SK-N-SH (cell line): ENCODE measurements around the gene SCUBE3. TPM values are rescaled to one million over a fixed set of nuclear protein-coding genes. Genes with fewer than 3 reads are reported as not detected.

Source experiments
- CTCF ChIA-PET: fragments of 300-600, 350-600 bp; formaldehyde crosslinking; extraction: SDS; loops from one replicate; lab custom pipeline; 2021; lab: Yijun Ruan, JAX
- POLR2A ChIA-PET: fragments of 350-600 bp; sonication (Branson Sonifier 250); formaldehyde crosslinking; extraction: SDS; loops from one replicate; lab custom pipeline; 2020; ENCODE audit warnings: antibody characterized with exemption, inconsistent platforms; lab: Yijun Ruan, JAX
- DNase-seq: peaks from one replicate; pipeline ENCODE4 v3.0.0; 2012
- H2AFZ ChIP-seq: fragments of 200-600 bp; sonication (generic); 2 replicates; pipeline ENCODE4 v1.8.1; 2016; ENCODE audit warnings: antibody characterized with exemption, mild to moderate bottlenecking, low read depth
- H3F3A ChIP-seq: fragments of 200-600 bp; sonication (generic); replicated peaks from 2 replicates; pipeline ENCODE3; 2016; ENCODE audit warnings: antibody characterized with exemption, mild to moderate bottlenecking; ENCODE audit not compliant: insufficient read depth
- H3K27ac ChIP-seq, 2 experiments: fragments of 200-500 bp in 1 of 2; fragments of 200-600 bp in 1 of 2; sonication (Bioruptor generic) in 1 of 2; sonication (generic), shearing (Covaris generic) in 1 of 2; 2 replicates each; pipeline versions ENCODE4 v1.5.1 to v1.6.1; 2014 to 2016; ENCODE audit warnings: low read depth in 2 of 2, inconsistent platforms in 1 of 2, low read length in 1 of 2, mild to moderate bottlenecking in 1 of 2, mixed read lengths in 1 of 2
- H3K27me3 ChIP-seq: fragments of 200-600 bp; sonication (generic), shearing (Covaris generic); 2 replicates; pipeline ENCODE4 v1.6.1; 2016; ENCODE audit warnings: mixed run types; ENCODE audit not compliant: insufficient read depth
- H3K36me3 ChIP-seq, 2 experiments: fragments of 200-500 bp in 1 of 2; fragments of 200-600 bp in 1 of 2; sonication (Bioruptor generic) in 1 of 2; sonication (generic) in 1 of 2; replicated peaks in 1 of 2; 2 replicates each; pipeline versions ENCODE3 to v1.5.1; 2014 to 2016; ENCODE audit warnings: low read length in 1 of 2, mild to moderate bottlenecking in 1 of 2; ENCODE audit not compliant: insufficient read depth in 2 of 2, control insufficient read depth in 1 of 2
- H3K4me1 ChIP-seq, 2 experiments: fragments of 200-500 bp in 1 of 2; fragments of 200-600 bp in 1 of 2; sonication (Bioruptor generic) in 1 of 2; sonication (generic), shearing (Covaris generic) in 1 of 2; 2 replicates each; pipeline versions ENCODE4 v1.5.1 to v1.6.1; 2014 to 2016; ENCODE audit warnings: low read depth in 1 of 2, low read length in 1 of 2, mixed run types in 1 of 2; ENCODE audit not compliant: insufficient read depth in 2 of 2, control insufficient read depth in 1 of 2
- H3K4me2 ChIP-seq: fragments of 200-600 bp; sonication (generic), shearing (Covaris generic); 2 replicates; pipeline ENCODE4 v1.6.1; 2017; ENCODE audit warnings: mixed run types
- H3K4me3 ChIP-seq, 2 experiments: fragments of 200-500 bp in 1 of 2; fragments of 200-600 bp in 1 of 2; sonication (Bioruptor generic) in 1 of 2; sonication (generic), shearing (Covaris generic) in 1 of 2; 2 replicates each; pipeline versions ENCODE4 v1.5.1 to v1.8.1; 2014 to 2016; ENCODE audit warnings: low read depth in 2 of 2, inconsistent platforms in 1 of 2, low read length in 1 of 2, mild to moderate bottlenecking in 1 of 2, mixed read lengths in 1 of 2, moderate library complexity in 1 of 2
- H3K79me2 ChIP-seq: fragments of 200-600 bp; sonication (generic); 2 replicates; pipeline ENCODE4 v1.8.1; 2017; ENCODE audit warnings: mild to moderate bottlenecking; ENCODE audit not compliant: insufficient read depth
- H3K9ac ChIP-seq: fragments of 200-600 bp; sonication (generic); 2 replicates; pipeline ENCODE4 v1.6.1; 2017; ENCODE audit warnings: mixed run types
- H3K9me2 ChIP-seq: fragments of 200-600 bp; sonication (generic); 2 replicates; pipeline ENCODE4 v1.6.1; 2017; ENCODE audit warnings: mixed run types
- H3K9me3 ChIP-seq: fragments of 200-600 bp; sonication (generic); 2 replicates; pipeline ENCODE4 v1.6.1; 2017; ENCODE audit warnings: mixed run types, mild to moderate bottlenecking, moderate library complexity
- H4K20me1 ChIP-seq: fragments of 200-600 bp; sonication (generic); 2 replicates; pipeline ENCODE4 v1.6.1; 2017; ENCODE audit warnings: mild to moderate bottlenecking, mixed run types; ENCODE audit not compliant: insufficient read depth
- CHD2 ChIP-seq: fragments of 150-350 bp; IDR thresholded peaks from 2 replicates; pipeline ENCODE4 v1.6.1; 2018; ENCODE audit warnings: low read length; ENCODE audit not compliant: partially characterized antibody
- FOSL2 ChIP-seq: IDR thresholded peaks from 2 replicates; pipeline ENCODE4 v1.4.0; 2012; ENCODE audit warnings: low read depth, mild to moderate bottlenecking, moderate library complexity, borderline replicate concordance
- MXI1 ChIP-seq: IDR thresholded peaks from 2 replicates; pipeline ENCODE4 v1.6.1; 2012; ENCODE audit warnings: mild to moderate bottlenecking, low read depth, low read length, improper control_type of control experiment
- NRF1 ChIP-seq: IDR thresholded peaks from 2 replicates; pipeline ENCODE4 v1.6.1; 2012; ENCODE audit warnings: low read depth, mild to moderate bottlenecking, low read length
- RCOR1 ChIP-seq: fragments of 150-350 bp; IDR thresholded peaks from 2 replicates; pipeline ENCODE4 v1.6.1; 2017; ENCODE audit warnings: antibody characterized with exemption, low read length
- SIN3A ChIP-seq: IDR thresholded peaks from 2 replicates; pipeline ENCODE4 v1.6.1; 2012; ENCODE audit warnings: low read depth, mild to moderate bottlenecking, low read length, moderate library complexity, borderline replicate concordance
- TEAD4 ChIP-seq: IDR thresholded peaks from 2 replicates; pipeline ENCODE4 v1.4.0; 2012; ENCODE audit warnings: mild to moderate bottlenecking, borderline replicate concordance; ENCODE audit not compliant: insufficient read depth
- YY1 ChIP-seq: IDR thresholded peaks from 2 replicates; pipeline ENCODE4 v1.4.0; 2012; ENCODE audit warnings: low read depth, mild to moderate bottlenecking
- WGBS: methylation state at CpG from one replicate; pipeline ENCODE4 v1.1.6; 2017; ENCODE audit warnings: low lambda C conversion rate; 5-methylcytosine and 5-hydroxymethylcytosine counted together
- polyA plus RNA-seq, 3 experiments: library from polyadenylated mRNA; depleted of rRNA; stranded (reverse); fragments of >200 nt; gene quantifications; 2 replicates each; pipeline ENCODE4 v1.2.3, GENCODE V29; 2012
- TF ChIP-seq, protein P1 (sequence below): IDR thresholded peaks from 2 replicates; pipeline ENCODE4 v1.4.0; 2012; ENCODE audit warnings: low read depth, borderline replicate concordance
- TF ChIP-seq, protein P2 (sequence below): IDR thresholded peaks from 2 replicates; pipeline ENCODE4; 2012
- TF ChIP-seq, protein P3 (sequence below): fragments of 150-350 bp; IDR thresholded peaks from 2 replicates; pipeline ENCODE4 v1.6.1; 2016; ENCODE audit warnings: mild to moderate bottlenecking, low read depth, low read length
- TF ChIP-seq, protein P4 (sequence below): IDR thresholded peaks from 2 replicates; pipeline ENCODE4 v1.6.1; 2012; ENCODE audit warnings: mild to moderate bottlenecking, low read depth, low read length, moderate library complexity

The SCUBE3 gene
- polyA plus RNA-seq, 1 of the 3 experiments (the other 2 are of a cell fraction): 2.0 TPM

DNA sequence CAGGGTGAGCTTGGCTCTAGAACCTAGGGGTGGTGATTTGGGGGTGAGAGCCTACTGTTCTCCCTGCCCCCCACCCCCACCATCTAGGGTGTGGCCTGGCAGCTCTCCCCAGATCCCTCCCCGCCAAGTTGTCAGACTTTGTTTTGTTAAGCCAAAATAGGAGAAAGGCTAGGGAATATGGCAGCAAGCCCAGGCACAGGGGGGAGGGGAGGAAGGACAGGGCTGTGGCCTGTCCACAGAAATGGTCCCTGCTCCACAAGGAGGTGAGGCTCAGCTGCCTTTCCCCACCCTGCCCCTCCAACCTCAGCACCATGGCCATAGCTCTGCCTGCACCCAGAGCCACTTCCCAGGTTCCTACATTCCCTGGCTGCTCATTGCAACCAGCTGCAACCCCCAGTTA, 17.2 kb downstream of the SCUBE3 start:
- H3F3A ChIP-seq: no peaks in the 10 kb centered on the region
- no peak for DNase-seq
- H3K4me1 ChIP-seq: peaks cover 0 to 10% of the 10 kb centered on the region in 2 experiments; a peak in 1 of 4 replicates
- no peak overlapping the region for H3K27ac ChIP-seq
- CTCF ChIA-PET: interaction anchor here (1.3 to 12.0 kb wide), 2 partner anchors 10 to 12 kb away, joined by 5 to 163 read pairs; no protein-coding TSS in a partner anchor
- no peak overlapping the region for H3K4me3 ChIP-seq
- no peaks in the 10 kb centered on the region for H4K20me1 ChIP-seq
- 100% methylated on average over 1 of the region's 1 CpG for WGBS
- no peak overlapping the region for H3K9ac ChIP-seq
- POLR2A ChIA-PET: interaction anchor here (0.8 kb wide), 1 partner anchor 9 kb away, joined by 3 read pairs; no protein-coding TSS in a partner anchor
- H3K79me2 ChIP-seq: no peaks in the 10 kb centered on the region
- H3K27me3 ChIP-seq: no peaks in the 10 kb centered on the region
- H3K4me2 ChIP-seq: no peak overlapping the region
- H3K36me3 ChIP-seq: peaks cover 2 to 4% of the 10 kb centered on the region in 2 experiments
- no peaks in the 10 kb centered on the region for H3K9me3 ChIP-seq
- H2AFZ ChIP-seq: no peak overlapping the region
- TF ChIP-seq, protein P1, sequence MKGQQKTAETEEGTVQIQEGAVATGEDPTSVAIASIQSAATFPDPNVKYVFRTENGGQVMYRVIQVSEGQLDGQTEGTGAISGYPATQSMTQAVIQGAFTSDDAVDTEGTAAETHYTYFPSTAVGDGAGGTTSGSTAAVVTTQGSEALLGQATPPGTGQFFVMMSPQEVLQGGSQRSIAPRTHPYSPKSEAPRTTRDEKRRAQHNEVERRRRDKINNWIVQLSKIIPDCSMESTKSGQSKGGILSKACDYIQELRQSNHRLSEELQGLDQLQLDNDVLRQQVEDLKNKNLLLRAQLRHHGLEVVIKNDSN: no peak
- TF ChIP-seq FOSL2 (no peak), SIN3A (no peak), RCOR1 (no peak), MXI1 (no peak), YY1 (no peak), NRF1 (no peak), CHD2 (no peak), TEAD4 (no peak)
- TF ChIP-seq, protein P2, sequence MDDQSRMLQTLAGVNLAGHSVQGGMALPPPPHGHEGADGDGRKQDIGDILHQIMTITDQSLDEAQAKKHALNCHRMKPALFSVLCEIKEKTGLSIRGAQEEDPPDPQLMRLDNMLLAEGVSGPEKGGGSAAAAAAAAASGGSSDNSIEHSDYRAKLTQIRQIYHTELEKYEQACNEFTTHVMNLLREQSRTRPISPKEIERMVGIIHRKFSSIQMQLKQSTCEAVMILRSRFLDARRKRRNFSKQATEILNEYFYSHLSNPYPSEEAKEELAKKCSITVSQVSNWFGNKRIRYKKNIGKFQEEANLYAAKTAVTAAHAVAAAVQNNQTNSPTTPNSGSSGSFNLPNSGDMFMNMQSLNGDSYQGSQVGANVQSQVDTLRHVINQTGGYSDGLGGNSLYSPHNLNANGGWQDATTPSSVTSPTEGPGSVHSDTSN: no peak
- TF ChIP-seq, protein P3, sequence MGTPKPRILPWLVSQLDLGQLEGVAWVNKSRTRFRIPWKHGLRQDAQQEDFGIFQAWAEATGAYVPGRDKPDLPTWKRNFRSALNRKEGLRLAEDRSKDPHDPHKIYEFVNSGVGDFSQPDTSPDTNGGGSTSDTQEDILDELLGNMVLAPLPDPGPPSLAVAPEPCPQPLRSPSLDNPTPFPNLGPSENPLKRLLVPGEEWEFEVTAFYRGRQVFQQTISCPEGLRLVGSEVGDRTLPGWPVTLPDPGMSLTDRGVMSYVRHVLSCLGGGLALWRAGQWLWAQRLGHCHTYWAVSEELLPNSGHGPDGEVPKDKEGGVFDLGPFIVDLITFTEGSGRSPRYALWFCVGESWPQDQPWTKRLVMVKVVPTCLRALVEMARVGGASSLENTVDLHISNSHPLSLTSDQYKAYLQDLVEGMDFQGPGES: no peak
- TF ChIP-seq, protein P4, sequence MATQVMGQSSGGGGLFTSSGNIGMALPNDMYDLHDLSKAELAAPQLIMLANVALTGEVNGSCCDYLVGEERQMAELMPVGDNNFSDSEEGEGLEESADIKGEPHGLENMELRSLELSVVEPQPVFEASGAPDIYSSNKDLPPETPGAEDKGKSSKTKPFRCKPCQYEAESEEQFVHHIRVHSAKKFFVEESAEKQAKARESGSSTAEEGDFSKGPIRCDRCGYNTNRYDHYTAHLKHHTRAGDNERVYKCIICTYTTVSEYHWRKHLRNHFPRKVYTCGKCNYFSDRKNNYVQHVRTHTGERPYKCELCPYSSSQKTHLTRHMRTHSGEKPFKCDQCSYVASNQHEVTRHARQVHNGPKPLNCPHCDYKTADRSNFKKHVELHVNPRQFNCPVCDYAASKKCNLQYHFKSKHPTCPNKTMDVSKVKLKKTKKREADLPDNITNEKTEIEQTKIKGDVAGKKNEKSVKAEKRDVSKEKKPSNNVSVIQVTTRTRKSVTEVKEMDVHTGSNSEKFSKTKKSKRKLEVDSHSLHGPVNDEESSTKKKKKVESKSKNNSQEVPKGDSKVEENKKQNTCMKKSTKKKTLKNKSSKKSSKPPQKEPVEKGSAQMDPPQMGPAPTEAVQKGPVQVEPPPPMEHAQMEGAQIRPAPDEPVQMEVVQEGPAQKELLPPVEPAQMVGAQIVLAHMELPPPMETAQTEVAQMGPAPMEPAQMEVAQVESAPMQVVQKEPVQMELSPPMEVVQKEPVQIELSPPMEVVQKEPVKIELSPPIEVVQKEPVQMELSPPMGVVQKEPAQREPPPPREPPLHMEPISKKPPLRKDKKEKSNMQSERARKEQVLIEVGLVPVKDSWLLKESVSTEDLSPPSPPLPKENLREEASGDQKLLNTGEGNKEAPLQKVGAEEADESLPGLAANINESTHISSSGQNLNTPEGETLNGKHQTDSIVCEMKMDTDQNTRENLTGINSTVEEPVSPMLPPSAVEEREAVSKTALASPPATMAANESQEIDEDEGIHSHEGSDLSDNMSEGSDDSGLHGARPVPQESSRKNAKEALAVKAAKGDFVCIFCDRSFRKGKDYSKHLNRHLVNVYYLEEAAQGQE: no peak
- no peaks in the 10 kb centered on the region for H3K9me2 ChIP-seq
